Transverse colon (tissue), 4 donors: ENCODE data around the gene PMS1. TPM values are rescaled to one million over a fixed set of nuclear protein-coding genes. Genes with fewer than 3 reads are reported as not detected.

ENCODE experiments used
- DNase-seq: peaks from one replicate; pipeline ENCODE4 v3.0.0-alpha.2; 2019
- H3K27ac ChIP-seq, 4 donors: fragments of 200-600 bp; sonication (generic); 2 replicates each; pipeline ENCODE4 v1.5.1; 2016 to 2018; ENCODE audit warnings: inconsistent platforms in 4 of 4
- H3K27me3 ChIP-seq: fragments of 200-600 bp; sonication (generic); 2 replicates; pipeline ENCODE4 v1.5.1; 2017; ENCODE audit warnings: inconsistent platforms
- H3K36me3 ChIP-seq, 4 donors: fragments of 200-600 bp; sonication (generic); 2 replicates each; pipeline ENCODE4 v1.5.1; 2017 to 2019; ENCODE audit warnings: inconsistent platforms in 4 of 4
- H3K4me1 ChIP-seq, 4 donors: fragments of 200-600 bp; sonication (generic); 2 replicates each; pipeline ENCODE4 v1.5.1; 2017 to 2020; ENCODE audit warnings: inconsistent platforms in 4 of 4
- H3K4me3 ChIP-seq, 4 donors: fragments of 200-600 bp; sonication (generic); 1 replicate in 1 of 4; 2 replicates in 3 of 4; pipeline versions ENCODE4 v1.5.1 to v1.6.1; 2017 to 2019; ENCODE audit warnings: inconsistent platforms in 4 of 4
- H3K9me3 ChIP-seq, 2 donors: fragments of 200-600 bp; sonication (generic); 2 replicates each; pipeline ENCODE4 v1.5.1; 2017 to 2019; ENCODE audit warnings: inconsistent platforms in 2 of 2
- EP300 ChIP-seq: sonication (generic); formaldehyde crosslinking; IDR thresholded peaks from one replicate; pipeline ENCODE4 v1.6.1; 2017; ENCODE audit warnings: antibody characterized with exemption, low read depth
- POLR2A ChIP-seq: fragments of 450-650 bp; IDR thresholded peaks from one replicate; pipeline ENCODE4 v1.6.1; 2016; ENCODE audit warnings: antibody characterized with exemption, mild to moderate bottlenecking, moderate library complexity
- POLR2AphosphoS5 ChIP-seq, 3 donors: sonication (generic); formaldehyde crosslinking; IDR thresholded peaks; one replicate each; pipeline ENCODE4 v1.6.1; 2016; ENCODE audit warnings: antibody characterized with exemption in 3 of 3
- WGBS, 2 donors: methylation state at CpG; one replicate each; pipeline ENCODE4 v1.1.5; 2018; ENCODE audit warnings: low coverage in 1 of 2; 5-methylcytosine and 5-hydroxymethylcytosine counted together
- in situ Hi-C, 4 donors: fragments of 200-750 bp; cut with MboI; loops; one replicate each; pipeline versions ENCODE4 v1.15.0 to v1.15.1; 2017; ENCODE audit warnings: low sequenced_read_pairs in 3 of 4, low pct_ligation_motif_present in 1 of 4, low pct_unique_long_range_greater_than_20kb in 1 of 4
- intact Hi-C: fragments of 100-400 bp; cut with DNase I; formaldehyde crosslinking; loops from one replicate; pipeline ENCODE4 v1.15.1; 2023; ENCODE audit warnings: low total_unique reads
- total RNA-seq, 4 donors: library from RNA; depleted of rRNA; stranded (reverse); fragments of >200 nt; gene quantifications; one replicate each; pipeline ENCODE4 v1.1.0, GENCODE V29; 2016
- TF ChIP-seq, protein P1 (sequence below), 5 experiments: fragments of 200-600 bp in 3 of 5; fragments of 450-650 bp in 2 of 5; sonication (generic) in 3 of 5; IDR thresholded peaks; 1 replicate in 2 of 5; 2 replicates in 3 of 5; pipeline ENCODE4 v1.5.1; 2016 to 2017; ENCODE audit warnings: antibody characterized with exemption in 5 of 5, inconsistent platforms in 3 of 5, mild to moderate bottlenecking in 2 of 5, moderate library complexity in 1 of 5

PMS1 gene
- total RNA-seq, 4 donors from 2014 or later: 5.2 to 19.1 (median 9.7) TPM

DNA sequence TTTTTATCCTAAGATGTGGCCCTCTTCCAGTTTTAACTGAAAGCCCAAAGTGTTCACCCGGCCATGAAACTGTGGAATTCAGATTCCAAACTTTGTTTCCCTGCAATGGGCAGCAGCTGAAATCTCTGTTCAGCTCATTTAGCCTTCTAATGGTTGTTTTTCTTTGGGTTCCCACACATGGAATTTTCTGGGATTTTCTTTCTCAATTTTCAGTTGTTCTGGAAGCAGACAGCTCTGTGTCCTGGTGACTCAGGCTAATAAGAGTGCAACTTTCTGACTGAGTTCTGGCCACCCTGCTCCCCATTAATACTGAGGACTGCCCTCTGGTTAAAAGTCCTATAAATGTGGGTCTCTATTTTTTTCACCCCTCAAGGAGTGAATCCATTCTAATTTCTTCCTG is 78.5 kb downstream of the PMS1 start:
- Histone ChIP-seq H3K4me3 (no peak overlapping the region), H3K27ac (no peak overlapping the region), H3K4me1 (no peaks in the 10 kb centered on the region), H3K27me3 (no peaks in the 10 kb centered on the region), H3K9me3 (no peaks in the 10 kb centered on the region), H3K36me3 (peaks cover 0 to 8% (median 0%) of the 10 kb centered on the region in 4 donors)
- no peak for DNase-seq
- in situ Hi-C loops: no loop called here
- TF ChIP-seq, protein P1, sequence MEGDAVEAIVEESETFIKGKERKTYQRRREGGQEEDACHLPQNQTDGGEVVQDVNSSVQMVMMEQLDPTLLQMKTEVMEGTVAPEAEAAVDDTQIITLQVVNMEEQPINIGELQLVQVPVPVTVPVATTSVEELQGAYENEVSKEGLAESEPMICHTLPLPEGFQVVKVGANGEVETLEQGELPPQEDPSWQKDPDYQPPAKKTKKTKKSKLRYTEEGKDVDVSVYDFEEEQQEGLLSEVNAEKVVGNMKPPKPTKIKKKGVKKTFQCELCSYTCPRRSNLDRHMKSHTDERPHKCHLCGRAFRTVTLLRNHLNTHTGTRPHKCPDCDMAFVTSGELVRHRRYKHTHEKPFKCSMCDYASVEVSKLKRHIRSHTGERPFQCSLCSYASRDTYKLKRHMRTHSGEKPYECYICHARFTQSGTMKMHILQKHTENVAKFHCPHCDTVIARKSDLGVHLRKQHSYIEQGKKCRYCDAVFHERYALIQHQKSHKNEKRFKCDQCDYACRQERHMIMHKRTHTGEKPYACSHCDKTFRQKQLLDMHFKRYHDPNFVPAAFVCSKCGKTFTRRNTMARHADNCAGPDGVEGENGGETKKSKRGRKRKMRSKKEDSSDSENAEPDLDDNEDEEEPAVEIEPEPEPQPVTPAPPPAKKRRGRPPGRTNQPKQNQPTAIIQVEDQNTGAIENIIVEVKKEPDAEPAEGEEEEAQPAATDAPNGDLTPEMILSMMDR (IDR thresholded peaks at IDR 0.05): no peak
- no peak for TF ChIP-seq POLR2A
- TF ChIP-seq EP300: no peak
- TF ChIP-seq POLR2AphosphoS5 (IDR thresholded peaks at IDR 0.05): no peak
- intact Hi-C loops: no loop called here
- WGBS, 2 donors: 88 to 91% methylated on average over 1 of the region's 1 CpG

DNA sequence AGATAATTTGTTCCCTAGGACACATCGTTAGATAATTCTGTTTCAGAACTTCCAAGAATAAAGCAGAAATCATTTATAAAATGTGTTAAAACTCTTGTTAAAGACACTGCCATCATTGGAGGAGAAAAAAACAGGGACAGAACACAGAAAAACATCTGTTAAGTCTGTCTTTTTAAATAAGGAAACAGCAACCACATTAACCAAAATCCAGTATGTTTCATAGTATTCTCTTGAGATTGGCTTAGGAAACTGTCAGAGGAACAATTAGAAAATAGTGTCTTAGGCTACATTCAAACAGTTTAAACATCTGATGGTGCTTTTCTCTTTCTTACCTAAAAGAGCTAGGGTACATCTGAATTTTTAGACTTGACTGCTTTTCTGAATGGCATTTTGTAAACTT is 81.6 kb downstream of the PMS1 start:
- Histone ChIP-seq H3K9me3 (no peaks in the 10 kb centered on the region), H3K4me3 (no peak overlapping the region), H3K36me3 (peaks cover 0 to 8% (median 0%) of the 10 kb centered on the region in 4 donors), H3K27ac (no peak overlapping the region), H3K27me3 (no peaks in the 10 kb centered on the region), H3K4me1 (no peaks in the 10 kb centered on the region)
- no peak for DNase-seq
- WGBS, 2 donors: 85 to 89% methylated on average over 1 of the region's 1 CpG
- in situ Hi-C loops: no loop called here
- intact Hi-C loops: loop anchor here (5.0 kb wide), 1 partner anchor 139 kb away; no protein-coding TSS in a partner anchor
- TF ChIP-seq POLR2AphosphoS5 (IDR thresholded peaks at IDR 0.05): no peak
- TF ChIP-seq, protein P1 (IDR thresholded peaks at IDR 0.05): no peak

- TF ChIP-seq POLR2AphosphoS5 (IDR thresholded peaks at IDR 0.05) (no peak), POLR2A (no peak), EP300 (no peak)
- TF ChIP-seq, protein P1 (IDR thresholded peaks at IDR 0.05): no peak
- Histone ChIP-seq H3K27ac (no peak overlapping the region), H3K36me3 (peaks cover 0 to 8% (median 0%) of the 10 kb centered on the region in 4 donors), H3K9me3 (no peaks in the 10 kb centered on the region), H3K4me1 (no peaks in the 10 kb centered on the region), H3K27me3 (no peaks in the 10 kb centered on the region), H3K4me3 (no peak overlapping the region)
- DNase-seq: no peak
- in situ Hi-C loops (no loop called here), intact Hi-C loops (loop anchor here (5.0 kb wide), 1 partner anchor 139 kb away; no protein-coding TSS in a partner anchor)
- WGBS, 2 donors: 83 to 97% methylated on average over 1 of the region's 1 CpG
Measured at GRCh38 chr2:189866296-189866695, 82.0 kb downstream of the PMS1 start.

DNA sequence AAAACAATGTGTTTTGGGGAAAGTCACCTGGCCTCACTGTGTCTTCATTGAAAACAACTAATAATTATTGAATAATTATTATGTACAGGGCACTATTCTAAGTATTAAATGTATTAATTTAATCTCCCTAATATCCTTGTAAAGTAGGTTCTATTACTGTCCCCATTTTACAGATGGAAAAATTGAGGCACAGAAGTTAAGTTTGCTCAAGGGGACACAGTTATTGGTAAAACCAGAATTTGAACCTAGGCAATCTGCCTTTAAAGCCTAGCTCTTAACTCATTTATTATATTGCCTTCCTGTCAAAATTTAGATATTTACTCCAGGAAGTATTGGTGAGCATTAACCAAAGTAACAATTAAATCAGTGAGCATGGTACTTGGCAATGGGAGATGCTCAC is 84.6 kb downstream of the PMS1 start:
- H3K4me1 ChIP-seq: no peaks in the 10 kb centered on the region
- H3K36me3 ChIP-seq: peaks cover 0 to 4% (median 0%) of the 10 kb centered on the region in 4 donors
- no peak for DNase-seq
- no peak overlapping the region for H3K27ac ChIP-seq
- intact Hi-C loops: loop anchor here (5.0 kb wide), 1 partner anchor 142 kb away; no protein-coding TSS in a partner anchor
- no peak for TF ChIP-seq POLR2A
- TF ChIP-seq, protein P1 (IDR thresholded peaks at IDR 0.05): no peak
- no peak for TF ChIP-seq POLR2AphosphoS5 (IDR thresholded peaks at IDR 0.05)
- no peak for TF ChIP-seq EP300
- no peak overlapping the region for H3K4me3 ChIP-seq
- in situ Hi-C loops: no loop called here
- no peaks in the 10 kb centered on the region for H3K9me3 ChIP-seq
- H3K27me3 ChIP-seq: no peaks in the 10 kb centered on the region
